HG03064 (cell line): ENCODE data around the gene CLN6.
"Not testable (repeated sequence)": the region's sequence is repeated elsewhere in the genome, so short reads cannot be mapped to it uniquely, and the experiment has no call there.

ENCODE experiments used
- ATAC-seq: cut with Tn5 transposase; IDR thresholded peaks from one replicate; pipeline ENCODE4 v1.9.1; 2021; ENCODE audit warnings: low read depth; ENCODE audit not compliant: unreplicated experiment

The CLN6 gene

DNA sequence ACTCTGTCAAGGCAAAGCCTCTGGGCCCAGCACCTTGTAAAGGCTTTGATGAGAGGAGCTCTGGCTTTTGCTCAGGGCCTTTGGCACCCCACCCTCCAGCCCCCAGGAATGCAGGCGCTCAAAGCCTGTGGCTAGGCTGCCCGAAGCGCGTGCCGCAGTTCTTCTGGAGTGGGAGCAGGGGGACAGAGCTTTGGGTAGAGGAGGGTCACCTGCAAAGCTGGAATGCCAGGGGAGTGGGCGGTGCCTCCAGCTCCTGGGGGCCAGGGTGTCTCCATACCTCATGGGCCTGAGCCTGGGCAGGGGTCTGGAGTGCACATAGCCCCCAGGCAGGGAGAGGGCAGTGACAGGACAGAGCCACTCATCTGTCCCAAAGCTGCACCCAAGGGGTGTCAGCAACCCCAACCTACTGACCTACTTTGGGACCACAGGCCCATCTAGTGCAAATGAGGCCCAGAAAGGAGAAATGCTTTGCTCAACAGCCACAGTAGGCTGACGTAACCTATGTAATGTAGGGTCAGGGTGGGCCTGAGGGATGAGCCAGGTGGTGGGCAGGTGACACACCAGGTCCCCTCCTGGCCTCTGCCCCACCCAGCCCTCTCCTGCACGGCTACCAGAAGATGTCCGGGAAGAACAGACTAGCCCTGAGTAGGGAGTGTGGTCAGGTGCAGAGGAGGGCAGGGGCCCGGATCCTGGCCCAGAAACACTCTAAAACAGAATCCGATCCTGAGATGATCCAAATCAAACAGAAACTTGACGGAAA, 22.2 kb downstream of the CLN6 start:
- no peak for ATAC-seq

DNA sequence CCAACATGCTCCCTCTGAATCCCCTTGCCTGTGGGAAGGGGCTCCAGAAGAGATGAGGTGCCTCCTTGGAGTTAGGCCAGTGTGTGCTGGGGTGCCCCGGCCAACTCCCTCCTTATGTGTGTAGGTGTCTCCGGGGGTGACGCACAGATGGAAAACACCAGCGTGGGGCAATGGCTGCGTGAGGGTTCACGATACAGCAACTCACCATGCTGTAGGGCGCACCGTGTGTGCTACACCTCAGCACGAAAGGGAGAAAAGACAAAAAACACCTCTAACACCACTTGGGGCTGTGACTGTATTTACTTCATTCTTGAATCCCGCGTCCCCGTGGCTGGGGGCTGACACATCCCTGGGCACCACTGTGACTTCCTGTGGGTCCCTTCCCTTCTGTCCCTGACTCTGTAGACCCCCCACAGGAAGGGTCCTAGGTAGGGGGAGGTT, 22.8 kb downstream of the CLN6 start:
- ATAC-seq = no peak

DNA sequence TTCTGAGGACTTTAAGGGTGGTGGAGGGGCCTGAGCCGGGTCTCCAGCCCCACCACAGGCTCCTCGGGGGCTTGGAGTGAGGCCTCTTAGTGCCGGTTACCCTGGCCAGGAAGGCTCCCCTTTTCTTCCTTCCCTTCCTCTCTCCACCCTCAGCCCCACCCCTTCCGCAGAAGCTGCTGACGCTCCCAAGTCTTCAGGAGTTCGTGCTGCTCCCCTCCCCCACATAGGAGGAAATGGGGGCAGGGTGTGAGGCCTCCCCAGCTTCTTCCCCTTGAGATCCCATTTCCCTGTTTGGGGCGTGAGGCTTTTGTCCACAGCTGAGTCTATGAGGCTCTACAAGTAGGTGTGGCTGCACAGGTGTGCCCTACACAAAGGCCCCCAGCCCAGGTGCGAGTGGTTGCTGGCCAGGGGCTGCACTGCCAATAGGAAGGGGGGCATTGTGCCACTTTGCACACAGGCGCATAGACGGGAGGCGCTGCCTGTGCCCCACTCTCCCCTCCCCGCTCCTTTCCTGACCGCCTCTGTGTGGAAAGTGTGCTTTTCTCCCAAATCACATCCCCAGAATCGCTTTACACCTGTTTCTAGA, 23.5 kb downstream of the CLN6 start:
- no peak for ATAC-seq

GRCh38 chr15:68205558-68205944, 24.0 kb downstream of the CLN6 start:
- ATAC-seq = no peak

- no peak for ATAC-seq
These were observed 24.6 kb downstream of the CLN6 start, which contains the start of gene CALML4 for GRCh38 chr15:68204776-68205557. Gene CALML4, minus strand, starts transcription at chr15:68205332. Its CDS starts 85 bp downstream, at chr15:68205247.

- no peak for ATAC-seq
These were observed 25.2 kb downstream of the CLN6 start for GRCh38 chr15:68204361-68204760.

- no peak for ATAC-seq
These were observed 25.6 kb downstream of the CLN6 start for GRCh38 chr15:68203956-68204355.

DNA sequence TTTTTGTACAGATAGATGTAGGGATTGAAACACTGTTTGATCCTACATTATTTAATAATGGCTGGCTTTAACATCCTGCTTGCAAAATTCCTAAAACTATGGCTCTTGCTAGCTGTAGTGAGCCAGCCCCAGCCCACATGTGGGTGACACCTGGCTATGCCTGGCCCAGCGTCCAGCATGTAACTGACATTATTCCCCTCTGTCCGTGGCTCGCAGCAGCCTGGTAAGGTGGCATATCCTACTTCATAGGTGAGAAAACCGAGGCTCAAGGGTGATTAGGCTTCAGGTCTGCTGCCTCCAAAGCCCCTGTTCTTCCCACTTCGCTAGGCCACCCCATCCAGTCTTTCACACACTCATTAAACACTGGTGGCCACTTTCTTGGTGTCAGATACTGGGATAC, 26.0 kb downstream of the CLN6 start:
- ATAC-seq = no peak

DNA sequence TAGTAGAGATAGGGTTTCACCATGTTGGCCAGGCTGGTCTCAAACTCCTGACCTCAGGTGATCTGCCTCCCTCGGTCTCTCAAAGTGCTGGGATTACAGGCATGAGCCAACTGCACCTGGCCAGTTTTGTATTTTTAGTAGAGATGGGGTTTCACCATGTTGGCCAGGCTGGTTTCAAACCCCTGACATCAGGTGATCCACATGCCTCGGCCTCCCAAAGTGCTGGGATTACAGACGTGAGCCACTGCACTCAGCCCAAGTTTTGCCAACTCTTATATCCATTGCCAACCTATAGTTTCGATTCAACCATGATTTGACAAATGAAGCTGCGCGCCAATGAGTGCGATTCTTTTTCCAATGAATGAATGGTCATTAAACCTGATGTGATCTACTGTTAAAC, 26.5 kb downstream of the CLN6 start:
- ATAC-seq = not testable (repeated sequence)

DNA sequence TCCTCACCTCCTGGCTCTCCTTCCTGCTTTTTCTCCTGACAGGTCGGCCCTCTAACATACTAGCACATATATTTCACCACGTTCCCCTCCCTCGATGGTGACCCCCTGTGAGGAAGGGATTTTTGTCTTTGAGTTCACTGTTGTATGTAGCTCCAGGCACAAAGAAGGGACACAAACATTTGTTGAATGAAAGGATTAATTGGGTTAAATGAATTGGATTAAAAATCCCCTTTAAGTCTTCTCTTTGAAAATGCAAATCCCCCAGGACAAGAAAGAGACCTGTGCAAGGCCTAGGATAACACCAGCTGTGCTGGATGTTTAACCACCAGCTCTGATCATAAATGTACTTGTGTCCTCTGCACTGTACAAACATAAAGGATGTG, 27.7 kb downstream of the CLN6 start:
- no peak for ATAC-seq

- no peak for ATAC-seq
These were observed 28.2 kb downstream of the CLN6 start for GRCh38 chr15:68201153-68201878.

DNA sequence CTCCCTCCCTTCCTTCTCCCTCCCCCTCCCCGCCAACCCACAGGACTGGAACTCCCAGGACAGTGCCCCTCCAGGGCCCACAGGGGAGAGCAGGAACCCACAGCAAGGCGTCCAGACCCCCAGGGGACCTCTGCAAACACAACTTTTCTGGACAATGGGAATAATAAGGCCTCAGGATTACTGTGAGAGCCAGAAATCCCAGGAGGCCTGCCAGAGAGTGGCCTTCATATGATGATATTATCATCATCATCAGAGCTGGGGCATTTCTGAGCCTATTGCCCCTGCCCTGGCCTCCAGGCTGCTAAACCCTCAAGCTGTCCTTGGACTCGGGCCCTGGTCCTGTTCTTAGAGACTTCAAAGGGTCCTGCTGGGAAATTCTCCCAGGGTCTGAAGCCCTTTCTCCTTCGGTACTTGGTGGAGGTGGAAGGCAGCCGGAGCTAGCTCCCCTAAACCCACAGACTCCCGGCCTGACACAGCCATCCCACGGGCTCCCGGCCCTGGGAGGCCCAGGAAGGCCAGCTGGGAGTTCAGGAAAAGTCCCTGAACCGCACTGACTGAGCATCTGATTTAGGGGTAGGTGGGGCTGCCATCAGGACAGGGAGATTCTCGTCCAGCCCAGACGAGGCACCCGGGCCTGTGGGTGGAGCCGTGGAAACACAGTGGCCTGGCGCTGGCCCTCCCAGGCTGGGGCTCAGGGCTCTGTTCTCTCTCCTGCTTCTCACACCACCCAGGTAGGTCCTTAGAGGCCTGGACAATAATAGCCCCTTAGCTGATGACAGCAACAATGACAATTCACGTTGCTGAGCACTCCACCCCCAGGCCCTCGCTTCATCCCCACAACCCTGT, 29.3 kb downstream of the CLN6 start:
- no peak for ATAC-seq

DNA sequence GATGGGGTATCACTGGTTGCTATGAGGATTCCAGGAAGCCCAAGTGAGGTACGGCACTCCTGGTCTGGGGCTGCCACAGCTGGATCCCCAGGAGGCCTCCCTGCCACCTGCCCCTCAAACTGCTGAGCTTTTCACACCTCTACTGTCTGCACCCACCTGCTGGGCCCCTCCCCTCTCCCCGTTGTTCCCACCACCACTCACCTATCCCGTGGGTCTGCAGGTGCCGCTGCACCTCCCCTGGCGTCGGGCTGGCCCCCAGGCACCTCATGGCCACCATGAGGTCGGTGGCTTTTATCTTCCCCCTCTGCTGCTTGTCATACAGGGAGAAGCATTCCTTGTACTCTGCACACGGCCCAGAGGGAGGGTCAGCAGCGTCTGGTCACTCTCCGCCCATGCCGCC, 30.2 kb downstream of the CLN6 start:
- ATAC-seq = no peak

DNA sequence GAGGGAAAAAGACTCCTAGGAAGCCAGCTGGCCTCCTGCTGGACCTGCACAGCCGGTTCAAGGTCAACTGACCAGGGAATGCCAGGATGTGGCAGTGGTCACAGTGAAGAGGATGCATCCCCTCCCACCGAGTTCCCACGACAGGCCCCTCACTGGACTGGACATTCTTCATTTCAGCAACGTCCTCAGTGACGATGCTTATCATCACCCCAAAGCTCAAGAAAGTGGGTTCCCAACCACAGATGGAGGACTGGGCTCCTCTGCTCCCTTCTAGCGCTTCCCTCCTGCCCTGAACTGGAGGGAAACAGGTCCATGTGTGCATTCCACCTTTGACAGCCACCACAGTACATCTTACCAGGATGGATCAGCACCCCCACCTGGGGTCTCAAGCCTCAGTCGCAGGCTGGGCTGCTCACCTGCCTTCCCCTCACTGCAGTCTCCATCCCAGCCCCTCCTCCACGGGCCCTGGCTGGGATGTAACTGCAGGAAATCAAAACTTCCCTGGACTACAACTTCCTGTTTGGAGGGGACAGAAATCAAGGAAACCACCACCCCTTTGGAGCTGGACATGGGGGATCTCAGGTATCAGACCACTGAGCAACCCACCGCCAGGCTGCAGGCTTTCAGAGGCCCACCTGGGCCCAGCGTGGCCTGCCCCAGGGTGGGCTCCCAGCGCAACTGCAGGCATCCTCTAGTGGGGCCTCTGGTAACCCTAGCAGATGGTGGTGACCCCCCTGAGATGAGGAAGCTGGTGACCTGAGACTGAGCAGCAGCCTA, 31.7 kb downstream of the CLN6 start:
- ATAC-seq = no peak

- no peak for ATAC-seq
These were observed 32.4 kb downstream of the CLN6 start for GRCh38 chr15:68197170-68197492.

DNA sequence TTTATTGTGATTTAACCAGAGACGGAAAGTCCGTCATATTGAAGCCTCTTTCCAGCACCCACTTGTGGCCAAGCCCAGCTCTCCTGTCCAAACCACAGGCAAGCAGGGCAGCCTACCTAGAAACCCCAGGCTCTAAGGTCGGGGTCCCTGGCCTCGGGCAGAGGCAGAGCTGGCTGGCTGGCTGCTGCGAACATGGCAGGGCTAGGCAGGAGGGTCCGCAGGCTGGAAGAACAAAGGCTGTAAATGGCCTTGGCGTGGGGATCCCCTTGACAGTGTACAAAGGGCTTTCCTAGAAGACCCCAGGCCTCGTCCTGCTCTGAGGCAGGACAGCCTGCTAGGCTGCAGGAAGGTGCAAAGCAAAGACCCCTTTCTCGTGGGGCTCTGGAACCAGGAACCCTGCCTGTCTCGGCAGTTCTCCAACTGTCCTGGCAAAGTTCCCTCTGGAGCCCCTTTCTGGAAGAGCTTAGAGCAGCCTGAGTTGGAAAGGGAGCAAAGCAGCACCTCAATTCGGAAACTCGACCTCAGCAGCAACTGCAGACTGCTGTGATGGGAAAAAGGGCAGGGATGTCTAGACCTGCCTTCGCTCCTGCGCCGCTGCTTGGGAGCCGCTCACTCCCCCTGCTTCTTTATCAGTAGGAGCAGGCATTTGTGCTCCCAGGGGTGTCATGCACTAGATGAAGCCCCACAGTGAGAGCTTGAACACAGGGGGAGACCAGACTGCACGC, 32.9 kb downstream of the CLN6 start:
- no peak for ATAC-seq

GRCh38 chr15:68195336-68196112, 34.0 kb downstream of the CLN6 start:
- ATAC-seq = no peak
